ENCODE data around the gene EEIG1.
"Not testable (repeated sequence)": the region's sequence is repeated elsewhere in the genome, so short reads cannot be mapped to it uniquely, and the experiment has no call there.

Gene EEIG1

DNA sequence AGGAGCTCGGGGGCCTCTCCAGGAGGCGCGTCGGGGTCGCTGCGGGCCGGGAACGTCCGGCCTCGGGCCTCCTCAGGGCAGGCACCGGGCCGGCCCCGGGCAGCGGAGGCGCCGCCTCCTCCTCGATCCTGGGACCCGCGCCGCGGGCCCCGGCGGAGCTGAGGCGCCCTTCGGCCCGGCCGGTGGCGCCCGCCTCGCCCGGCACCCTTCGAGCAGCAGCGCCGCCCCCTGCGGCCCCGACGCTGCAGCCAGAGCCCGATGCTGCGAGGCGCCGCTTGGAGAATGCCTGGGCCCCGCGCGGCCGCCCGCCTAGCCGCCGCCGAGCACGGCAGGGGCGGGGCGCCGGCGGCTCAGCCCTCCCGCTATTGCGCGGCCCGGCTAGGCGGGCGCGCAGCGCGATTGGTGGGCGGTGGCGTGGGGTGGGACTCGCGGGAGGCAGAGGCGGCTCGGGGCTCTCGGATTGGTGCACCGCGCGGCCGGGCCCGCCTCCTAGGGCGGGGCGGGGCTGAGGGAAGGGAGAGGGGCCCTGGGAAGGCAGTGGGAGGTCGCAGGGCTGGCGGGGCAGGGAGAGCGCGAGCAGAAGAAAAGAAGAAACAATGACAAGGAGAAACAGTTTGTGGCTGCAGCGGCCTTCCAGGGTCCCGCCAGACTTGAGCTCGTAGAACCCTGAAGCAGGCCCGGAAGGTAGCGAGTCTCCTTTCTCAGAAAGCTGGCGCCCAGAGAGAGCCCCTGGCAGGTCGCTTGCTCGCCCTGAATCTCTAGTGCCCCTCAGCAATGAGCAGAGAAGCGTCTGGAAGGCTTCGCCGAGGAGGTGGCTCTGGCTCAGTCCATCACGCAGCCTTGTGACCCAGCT lies at the start of gene EEIG1:
TSS of gene EEIG1 (minus strand) at position 284 of the 853 bp plus-strand sequence. CDS start 852 bp downstream, outside the sequence.
- DNase-seq: peak; percentile 99

DNA sequence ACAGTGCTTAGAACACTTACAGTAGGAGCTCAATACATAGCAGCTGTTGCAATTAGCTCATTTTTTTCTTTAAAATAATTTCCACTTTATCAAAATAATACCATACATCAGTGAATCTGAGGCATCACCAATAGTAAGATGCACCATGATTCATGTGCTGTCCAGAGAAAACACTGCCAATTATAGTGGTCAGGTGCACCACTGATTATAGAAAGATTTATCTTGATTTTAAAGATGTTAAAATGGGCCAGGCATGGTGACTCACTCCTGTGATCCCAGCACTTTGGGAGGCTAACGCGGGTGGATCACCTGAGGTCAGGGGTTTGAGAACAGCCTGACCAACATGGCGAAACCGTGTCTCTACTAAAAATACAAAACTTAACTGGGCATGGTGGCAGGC lies 46.9 kb upstream of the EEIG1 start:
- DNase-seq: no peak

- peak; percentile 77 for DNase-seq
Observed at GRCh38 chr9:128026773-128027541, 46.2 kb upstream of the EEIG1 start.

- no peak for DNase-seq
Observed at GRCh38 chr9:128026255-128026772, 45.5 kb upstream of the EEIG1 start.

GRCh38 chr9:128025736-128026135 lies 44.9 kb upstream of the EEIG1 start:
- DNase-seq: no peak

GRCh38 chr9:128024761-128025308 lies 44.0 kb upstream of the EEIG1 start:
- DNase-seq: no peak

- not testable (repeated sequence) for DNase-seq
Observed at GRCh38 chr9:128023671-128024070, 42.9 kb upstream of the EEIG1 start.

- DNase-seq: no peak
Observed at GRCh38 chr9:128022886-128023285, 42.1 kb upstream of the EEIG1 start.

DNA sequence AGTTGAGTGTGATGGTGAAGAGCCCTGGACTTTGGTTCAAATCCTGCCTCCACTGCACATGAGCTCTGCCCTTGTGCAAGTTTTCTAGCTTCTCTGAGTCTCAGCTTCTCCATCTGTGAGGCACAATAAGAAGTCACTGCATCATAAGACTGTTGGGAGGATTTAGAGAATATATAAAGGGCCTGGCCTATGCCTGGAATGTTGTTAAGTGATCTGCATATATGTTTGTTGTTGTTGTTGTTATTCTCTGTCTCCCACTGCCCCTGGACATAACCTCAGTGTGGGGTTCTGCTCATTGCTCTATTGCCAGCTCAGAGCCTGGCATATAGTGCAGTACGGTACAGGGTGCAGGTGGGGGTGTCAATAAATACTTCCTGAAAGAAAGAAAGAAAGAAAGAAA lies 40.3 kb upstream of the EEIG1 start:
- DNase-seq: no peak

DNA sequence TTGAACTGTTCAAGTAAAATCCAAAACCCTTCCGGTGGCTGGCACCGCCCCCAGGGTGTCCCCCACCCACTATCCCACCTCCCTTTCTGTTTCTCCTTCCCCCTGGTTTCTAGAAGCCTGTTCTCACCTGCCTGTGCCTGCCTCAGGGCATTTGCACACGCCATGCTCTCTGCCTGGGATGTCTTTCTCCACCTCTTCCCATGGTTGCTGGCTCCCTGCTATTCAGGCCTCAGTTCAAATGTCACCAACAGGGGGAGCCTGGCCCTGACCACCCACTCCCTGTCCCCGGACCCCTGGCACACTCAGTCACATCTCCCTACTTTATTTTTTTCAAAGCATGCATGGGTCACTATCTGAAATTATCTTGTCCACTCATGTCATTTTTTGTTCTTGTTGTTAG lies 39.9 kb upstream of the EEIG1 start:
- no peak for DNase-seq

- DNase-seq: no peak
Observed at GRCh38 chr9:128015696-128016095, 34.9 kb upstream of the EEIG1 start.

- no peak for DNase-seq
Observed at GRCh38 chr9:128011071-128011817, 30.5 kb upstream of the EEIG1 start.

GRCh38 chr9:128009639-128010038 lies 28.9 kb upstream of the EEIG1 start:
- no peak for DNase-seq

DNA sequence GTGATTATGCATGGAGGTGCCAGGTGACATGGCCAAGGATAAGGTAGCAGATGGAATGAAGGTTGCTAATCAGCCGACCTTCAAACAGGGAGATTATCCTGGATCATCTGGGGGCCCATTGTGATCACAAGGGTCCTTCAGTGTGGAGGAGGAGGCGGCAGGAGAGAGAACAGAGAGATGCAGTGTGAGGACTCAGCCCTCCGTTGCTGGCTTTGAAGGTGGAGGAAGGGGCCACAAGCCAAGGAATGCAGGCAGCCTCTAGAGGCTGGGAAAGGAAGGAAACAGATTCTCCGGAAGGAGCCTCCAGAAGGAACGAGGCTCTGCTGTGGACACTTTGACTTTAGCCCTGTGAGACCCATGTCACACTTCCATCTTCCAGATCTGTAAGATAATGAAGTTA lies 27.4 kb upstream of the EEIG1 start:
- no peak for DNase-seq

- no peak for DNase-seq
Observed at GRCh38 chr9:128007566-128008138, 26.9 kb upstream of the EEIG1 start.

- DNase-seq: no peak
Observed at GRCh38 chr9:128006332-128006996, 25.7 kb upstream of the EEIG1 start.

DNA sequence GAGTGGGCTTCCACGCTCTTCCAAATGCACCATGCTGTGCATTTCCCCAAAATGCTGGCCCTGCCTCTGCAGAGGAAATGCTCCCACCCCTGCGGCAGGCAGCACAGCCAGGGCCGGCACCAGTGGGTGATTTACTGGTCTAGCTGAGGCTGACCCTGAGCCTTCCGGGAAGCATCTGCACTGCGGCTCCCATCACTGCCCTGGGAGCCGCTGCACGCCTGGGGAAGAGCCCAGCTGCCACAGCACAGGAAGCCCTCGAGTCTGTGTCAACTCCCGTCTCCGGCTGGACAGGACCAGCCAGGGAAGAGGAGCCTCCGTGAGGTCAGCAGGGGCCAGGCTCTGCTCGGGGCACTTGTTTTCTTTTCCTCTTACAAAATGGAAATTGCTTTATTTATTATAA lies 25.1 kb upstream of the EEIG1 start:
- peak; percentile 93 for DNase-seq

- DNase-seq: no peak
Observed at GRCh38 chr9:128003966-128004604, 23.3 kb upstream of the EEIG1 start.

DNA sequence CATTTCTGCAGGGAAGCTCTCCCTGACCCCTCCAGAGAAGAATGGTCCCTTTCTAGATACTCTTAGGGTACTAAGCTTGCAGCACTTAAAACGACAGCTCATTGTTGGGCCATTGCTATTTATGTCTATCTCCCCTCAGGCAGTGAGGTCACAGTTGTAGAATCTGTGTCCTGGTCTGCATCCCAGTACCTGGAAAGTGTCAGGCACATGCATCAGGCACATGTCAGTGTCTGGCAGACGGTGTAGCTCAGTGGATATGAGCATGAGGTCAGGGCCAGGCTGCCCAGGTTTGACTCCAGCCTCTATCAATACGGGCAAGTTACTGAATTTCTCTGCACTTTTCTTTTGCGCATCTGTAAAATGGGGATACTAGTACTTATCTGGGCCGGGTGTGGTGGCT lies 22.2 kb upstream of the EEIG1 start:
- DNase-seq: peak; percentile 96

- peak; percentile 99 for DNase-seq
Observed at GRCh38 chr9:128001779-128002298, 21.1 kb upstream of the EEIG1 start.

DNA sequence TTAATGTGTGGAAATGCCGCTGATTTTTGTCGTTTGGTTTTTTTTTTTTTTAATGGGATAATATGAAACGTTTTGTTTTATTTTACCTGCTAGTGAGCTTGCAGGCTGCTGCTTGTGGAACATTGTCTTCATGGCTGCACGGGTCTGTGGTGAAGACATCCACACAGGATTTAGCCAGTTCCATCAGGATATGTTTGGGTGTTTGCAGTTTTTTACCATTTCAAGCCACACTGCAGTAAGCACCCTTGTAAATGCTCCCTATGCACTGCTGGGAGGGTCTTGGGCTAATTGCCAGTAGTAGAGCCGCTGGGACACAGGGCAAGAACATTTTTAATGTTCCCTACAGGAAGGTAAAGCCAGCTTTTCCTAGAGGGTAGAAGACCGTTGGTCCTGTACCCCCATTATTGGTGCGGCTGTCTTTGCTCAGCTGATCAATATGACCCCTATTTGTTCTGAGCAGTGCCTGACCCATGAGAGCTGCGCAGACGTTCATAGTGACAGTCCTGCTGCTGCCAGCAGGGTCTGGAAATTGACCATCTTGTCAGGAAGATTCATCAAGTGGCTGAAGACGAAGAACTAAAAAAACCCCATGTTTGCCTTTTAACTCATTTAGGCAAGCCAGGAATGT lies 20.5 kb upstream of the EEIG1 start:
- DNase-seq: no peak

Measured in islet precursor cell (in vitro differentiated cells).